ENCODE data around the gene SMPD3. TPM values are rescaled to one million over a fixed set of nuclear protein-coding genes. Genes with fewer than 3 reads are reported as not detected.

Gene SMPD3
- total and polyA plus RNA-seq, 2 donors, result 0.18 to 2.0 TPM

DNA sequence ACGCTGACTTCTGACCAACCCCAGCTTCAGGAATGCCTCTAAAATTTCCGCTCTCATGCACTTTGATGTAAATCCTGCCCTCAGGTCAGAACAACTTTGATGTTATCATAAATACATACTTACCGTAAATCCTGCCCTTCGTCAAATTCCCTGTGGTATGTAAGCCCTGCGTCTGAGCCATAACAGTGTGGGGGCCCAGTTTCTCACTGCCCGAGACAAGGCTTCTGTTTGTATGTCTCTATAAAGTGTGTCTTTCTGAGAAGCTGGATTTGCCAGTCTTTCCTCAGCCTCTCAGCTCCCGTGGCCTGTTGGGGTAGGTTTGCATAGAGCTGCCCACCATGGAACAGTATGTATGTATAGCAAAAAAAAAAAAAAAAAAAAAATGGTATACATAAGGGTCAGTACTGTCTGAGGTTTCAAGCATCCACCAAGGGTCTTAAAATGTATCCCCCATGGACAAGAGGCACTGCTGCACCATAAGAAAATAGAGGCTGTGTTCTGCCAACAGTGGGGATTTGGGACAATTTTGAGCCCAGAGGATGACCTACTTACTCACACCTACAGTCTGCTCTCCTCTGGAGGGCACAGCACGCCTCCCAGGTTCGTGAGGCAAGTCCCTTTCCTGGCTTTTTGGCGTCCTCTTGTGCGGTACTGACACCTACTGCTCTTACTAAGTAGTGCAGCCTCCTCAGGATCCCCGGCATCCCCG is 120.0 kb downstream of the SMPD3 start:
- no peaks in the 10 kb centered on the region for H3K36me3 ChIP-seq (ENCODE audit: insufficient read depth)
- no peak overlapping the region for H3K27ac ChIP-seq (ENCODE audit: low read depth)
- DNase-seq (ENCODE audit: extremely low spot score), result peak; percentile 59
- no peaks in the 10 kb centered on the region for H3K4me1 ChIP-seq (ENCODE audit: insufficient read depth)
- no peak overlapping the region for H3K4me3 ChIP-seq (ENCODE audit: low read depth, low read length)
- 28% methylated on average over 13 of the region's 13 CpGs for WGBS

DNA sequence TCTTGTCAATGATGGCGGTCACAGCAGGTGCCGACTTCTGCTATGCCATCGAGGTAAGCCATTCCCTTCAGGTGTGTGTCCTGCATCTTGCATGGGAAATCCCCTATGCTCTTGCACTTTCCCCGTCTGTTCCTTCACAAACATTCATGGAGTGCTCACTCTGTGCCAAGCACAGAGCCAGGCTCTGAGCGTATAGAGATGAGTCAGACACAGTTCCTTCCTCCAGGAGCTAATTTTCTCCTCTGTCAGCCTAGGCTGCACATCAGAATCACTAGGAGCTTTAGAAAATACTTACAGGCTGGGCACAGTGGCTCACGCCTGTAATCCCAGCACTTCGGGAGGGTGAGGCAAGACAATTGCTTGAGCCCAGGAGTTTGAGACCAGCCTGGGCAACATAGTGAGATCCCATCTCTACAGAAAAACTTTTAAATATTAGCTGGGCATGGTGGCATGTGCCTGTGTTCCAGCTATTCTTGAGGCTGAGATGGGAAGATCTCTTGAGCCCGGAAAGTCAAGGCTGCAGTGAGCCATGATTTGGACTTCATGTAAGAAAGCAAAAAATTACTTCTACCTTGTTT is 123.4 kb downstream of the SMPD3 start:
- 90% methylated on average over 8 of the region's 8 CpGs for WGBS
- Histone ChIP-seq H3K4me3 (ENCODE audit: low read depth, low read length) (no peak overlapping the region), H3K27ac (ENCODE audit: low read depth) (no peak overlapping the region), H3K36me3 (ENCODE audit: insufficient read depth) (no peaks in the 10 kb centered on the region), H3K4me1 (ENCODE audit: insufficient read depth) (no peaks in the 10 kb centered on the region)
- DNase-seq (ENCODE audit: extremely low spot score), result no peak

DNA sequence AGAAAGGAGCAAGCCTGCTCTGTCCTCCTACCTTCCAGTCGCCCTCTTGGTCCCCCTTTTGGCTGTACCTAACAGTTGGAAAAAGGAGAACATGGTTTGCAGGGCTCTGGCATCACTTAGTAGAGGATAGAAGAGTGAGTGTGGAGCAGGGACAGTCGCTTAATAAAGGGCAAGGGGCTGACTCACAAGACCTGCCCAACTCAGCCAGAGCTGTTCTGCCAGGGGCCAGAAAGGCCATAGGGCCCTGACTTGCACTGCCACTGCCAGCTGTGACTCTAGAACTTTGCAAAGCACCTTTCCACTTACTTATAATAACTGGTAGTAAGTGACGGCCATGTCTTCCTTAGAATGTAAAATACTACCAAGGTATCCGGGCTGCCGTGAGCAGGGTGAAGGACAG is 124.0 kb downstream of the SMPD3 start:
- no peaks in the 10 kb centered on the region for H3K4me1 ChIP-seq (ENCODE audit: insufficient read depth)
- WGBS, result 96% methylated on average over 5 of the region's 5 CpGs
- no peak overlapping the region for H3K4me3 ChIP-seq (ENCODE audit: low read depth, low read length)
- no peak for DNase-seq (ENCODE audit: extremely low spot score)
- no peak overlapping the region for H3K27ac ChIP-seq (ENCODE audit: low read depth)
- H3K36me3 ChIP-seq (ENCODE audit: insufficient read depth), result no peaks in the 10 kb centered on the region

GRCh38 chr16:68319185-68319908 is 129.0 kb downstream of the SMPD3 start:
- Histone ChIP-seq H3K36me3 (ENCODE audit: insufficient read depth) (peaks cover 2% of the 10 kb centered on the region), H3K4me3 (ENCODE audit: low read depth, low read length) (no peak overlapping the region), H3K27ac (ENCODE audit: low read depth) (no peak overlapping the region), H3K4me1 (ENCODE audit: insufficient read depth) (no peaks in the 10 kb centered on the region)
- DNase-seq (ENCODE audit: extremely low spot score), result no peak
- WGBS, result 95% methylated on average over 6 of the region's 6 CpGs

GRCh38 chr16:68313116-68313515 is 135.2 kb downstream of the SMPD3 start:
- 80% methylated on average over 4 of the region's 4 CpGs for WGBS
- DNase-seq (ENCODE audit: extremely low spot score), result no peak
- Histone ChIP-seq H3K27ac (ENCODE audit: low read depth) (no peak overlapping the region), H3K36me3 (ENCODE audit: insufficient read depth) (no peaks in the 10 kb centered on the region), H3K4me3 (ENCODE audit: low read depth, low read length) (no peak overlapping the region), H3K4me1 (ENCODE audit: insufficient read depth) (peaks cover 2% of the 10 kb centered on the region)

GRCh38 chr16:68310774-68311511 is 137.4 kb downstream of the SMPD3 start, which contains the start of the genes PRMT7 and SLC7A6OS:
TSS of gene PRMT7 (plus strand) at chr16:68311019. CDS start at chr16:68315980, 4,961 bp downstream.
TSS of gene SLC7A6OS (minus strand) at chr16:68310946. CDS start at chr16:68310926, 20 bp downstream.
- Histone ChIP-seq H3K36me3 (ENCODE audit: insufficient read depth) (no peaks in the 10 kb centered on the region), H3K4me3 (ENCODE audit: low read depth, low read length) (peak within 1 kb of the TSS; percentile 84), H3K27ac (ENCODE audit: low read depth) (peak within 1 kb of the TSS; percentile 70), H3K4me1 (ENCODE audit: insufficient read depth) (peaks cover 2% of the 10 kb centered on the region)
- peak; percentile 65 for DNase-seq (ENCODE audit: extremely low spot score)
- WGBS, result under 1% methylated on average over 62 of the region's 62 CpGs

GRCh38 chr16:68310437-68310773 is 137.9 kb downstream of the SMPD3 start:
- H3K36me3 ChIP-seq (ENCODE audit: insufficient read depth), result no peaks in the 10 kb centered on the region
- DNase-seq (ENCODE audit: extremely low spot score), result no peak
- H3K4me3 ChIP-seq (ENCODE audit: low read depth, low read length), result peak overlapping the region; percentile 84
- H3K4me1 ChIP-seq (ENCODE audit: insufficient read depth), result peaks cover 2% of the 10 kb centered on the region
- under 1% methylated on average over 29 of the region's 29 CpGs for WGBS
- H3K27ac ChIP-seq (ENCODE audit: low read depth), result peak overlapping the region; percentile 70

GRCh38 chr16:68309799-68310198 is 138.5 kb downstream of the SMPD3 start:
- H3K27ac ChIP-seq (ENCODE audit: low read depth), result no peak overlapping the region
- H3K4me1 ChIP-seq (ENCODE audit: insufficient read depth), result peaks cover 2% of the 10 kb centered on the region
- H3K36me3 ChIP-seq (ENCODE audit: insufficient read depth), result no peaks in the 10 kb centered on the region
- WGBS, result 44% methylated on average over 6 of the region's 6 CpGs
- DNase-seq (ENCODE audit: extremely low spot score), result no peak
- H3K4me3 ChIP-seq (ENCODE audit: low read depth, low read length), result peak overlapping the region; percentile 84

Small RNA genes lying within 50 kb of the gene (small RNA-seq; reads per million reads assigned to genes)
- not detected for gene RF00019
- gene RNU4-30P, result not detected

Other genes starting within 250 kb of the SMPD3 start
- 8.4 TPM for gene ESRP2, start 212.4 kb downstream of the SMPD3 start, total RNA-seq
- 7.1 TPM for gene ESRP2, start 212.4 kb downstream of the SMPD3 start, polyA plus RNA-seq
- 14.1 TPM for gene PLA2G15, start 203.1 kb downstream of the SMPD3 start, total RNA-seq
- gene PLA2G15, start 203.1 kb downstream of the SMPD3 start, polyA plus RNA-seq, result 12.7 TPM
- 16.9 TPM for gene SLC7A6, start 184.0 kb downstream of the SMPD3 start, total RNA-seq
- 14.0 TPM for gene SLC7A6, start 184.0 kb downstream of the SMPD3 start, polyA plus RNA-seq
- 15.0 TPM for gene SLC7A6OS, start 137.6 kb downstream of the SMPD3 start, total RNA-seq
- gene SLC7A6OS, start 137.6 kb downstream of the SMPD3 start, polyA plus RNA-seq, result 9.8 TPM
- gene PRMT7, start 137.5 kb downstream of the SMPD3 start, total RNA-seq, result 53.2 TPM
- gene PRMT7, start 137.5 kb downstream of the SMPD3 start, polyA plus RNA-seq, result 38.7 TPM
- gene ZFP90, start 90.8 kb upstream of the SMPD3 start, total RNA-seq, result 55.9 TPM
- gene ZFP90, start 90.8 kb upstream of the SMPD3 start, polyA plus RNA-seq, result 14.3 TPM
- gene CDH3, start 196.8 kb upstream of the SMPD3 start, total RNA-seq, result 5.7 TPM
- 2.9 TPM for gene CDH3, start 196.8 kb upstream of the SMPD3 start, polyA plus RNA-seq